CD4-positive, alpha-beta memory T cell (primary cell): ENCODE results near the gene SUCO. TPM values are rescaled to one million over a fixed set of nuclear protein-coding genes. Genes with fewer than 3 reads are reported as not detected.
A peak's percentile ranks its signal among the peaks of the same experiment; 100 is the strongest.

Source experiments
- CTCF ChIA-PET: fragments of 350-600 bp; sonication (Branson Sonifier 250); formaldehyde crosslinking; loops from one replicate; lab custom pipeline; 2021; ENCODE audit warnings: inconsistent platforms; ENCODE audit not compliant: partially characterized antibody; lab: Charles Lee
- POLR2A ChIA-PET: fragments of 350-600 bp; sonication (Branson Sonifier 250); formaldehyde crosslinking; loops from one replicate; lab custom pipeline; 2021; ENCODE audit not compliant: partially characterized antibody; lab: Charles Lee
- DNase-seq, 5 donors: peaks; one replicate each; pipeline versions ENCODE4 v3.0.0 to v3.0.0-alpha.2; 2020 to 2022; ENCODE audit warnings: mixed read lengths in 1 of 5
- H3K27ac ChIP-seq: one replicate; pipeline ENCODE4 v1.7.0; 2013; ENCODE audit warnings: low read depth, low read length
- H3K27me3 ChIP-seq: 2 replicates; pipeline ENCODE4 v1.7.0; 2013; ENCODE audit warnings: mild to moderate bottlenecking, low read length, moderate library complexity; ENCODE audit not compliant: insufficient read depth
- H3K36me3 ChIP-seq: 2 replicates; pipeline ENCODE4 v1.7.0; 2013; ENCODE audit warnings: mild to moderate bottlenecking, low read length, moderate library complexity; ENCODE audit not compliant: insufficient read depth
- H3K4me1 ChIP-seq: 2 replicates; pipeline ENCODE4 v1.7.0; 2013; ENCODE audit warnings: mild to moderate bottlenecking, low read length, moderate library complexity; ENCODE audit not compliant: insufficient read depth
- H3K4me3 ChIP-seq, 2 donors: one replicate each; pipeline ENCODE4 v1.7.0; 2013; ENCODE audit warnings: low read length in 2 of 2, mild to moderate bottlenecking in 1 of 2
- H3K9me3 ChIP-seq, 2 donors: one replicate each; pipeline ENCODE4 v1.7.0; 2013; ENCODE audit warnings: low read length in 2 of 2, control low read depth in 1 of 2; ENCODE audit not compliant: control insufficient read depth in 1 of 2
- H3K27ac Mint-ChIP-seq, 7 donors: one replicate each; pipeline ENCODE4 v1.8.0; 2020 to 2021; ENCODE audit warnings: mixed read lengths in 7 of 7, mild to moderate bottlenecking in 6 of 7, inconsistent platforms in 3 of 7, moderate library complexity in 3 of 7
- H3K27me3 Mint-ChIP-seq, 2 donors: one replicate each; pipeline ENCODE4 v1.8.0; 2020 to 2021; ENCODE audit warnings: mixed read lengths in 2 of 2
- H3K36me3 Mint-ChIP-seq, 2 donors: one replicate each; pipeline ENCODE4 v1.8.0; 2020 to 2021; ENCODE audit warnings: mixed read lengths in 2 of 2, inconsistent platforms in 1 of 2, mild to moderate bottlenecking in 1 of 2
- H3K4me1 Mint-ChIP-seq, 4 donors: one replicate each; pipeline ENCODE4 v1.8.0; 2020 to 2021; ENCODE audit warnings: mixed read lengths in 4 of 4, mild to moderate bottlenecking in 1 of 4
- H3K4me3 Mint-ChIP-seq, 8 donors: one replicate each; pipeline ENCODE4 v1.8.0; 2020 to 2021; ENCODE audit warnings: mixed read lengths in 8 of 8, mild to moderate bottlenecking in 7 of 8, moderate library complexity in 6 of 8, inconsistent platforms in 3 of 8
- H3K9me3 Mint-ChIP-seq, 8 donors: one replicate each; pipeline ENCODE4 v1.8.0; 2020 to 2021; ENCODE audit warnings: mixed read lengths in 8 of 8, mild to moderate bottlenecking in 5 of 8, inconsistent platforms in 3 of 8, moderate library complexity in 1 of 8
- intact Hi-C: fragments of 100-400 bp; cut with micrococcal nuclease; formaldehyde crosslinking; loops from one replicate; pipeline ENCODE4 v1.15.1; 2023
- polyA plus RNA-seq, 2 donors: library from polyadenylated mRNA; unstranded; fragments of 300-500 nt; fragmentation: Illumina TruSeq; gene quantifications; one replicate each; pipeline ENCODE4 v1.2.3, GENCODE V29; 2021
- total RNA-seq, 2 experiments: library from RNA; stranded (reverse); gene quantifications; one replicate each; pipeline ENCODE4 v1.2.3, GENCODE V29; 2021

The SUCO gene
- total and polyA plus RNA-seq, 4 experiments from 2014 or later: 12.2 to 74.4 (median 44.1) TPM

GRCh38 chr1:172531412-172532182, 1.4 kb upstream of the SUCO start:
- peak overlapping the region; percentile 97 to 100 (median 100) for H3K27ac Mint-ChIP-seq
- intact Hi-C loops: loop anchor here (1.0 to 10.0 kb wide), 12 partner anchors 107 to 1627 kb away; partner anchors contain the start of genes CENPL, DARS2, DNM3 and KLHL20
- H3K4me1 Mint-ChIP-seq: peaks cover 30 to 52% (median 39%) of the 10 kb centered on the region in 4 donors
- Histone ChIP-seq H3K27ac (peak overlapping the region; percentile 99), H3K9me3 (no peaks in the 10 kb centered on the region), H3K4me3 (peak overlapping the region; percentile 88 to 97), H3K4me1 (peaks cover 38% of the 10 kb centered on the region), H3K27me3 (no peaks in the 10 kb centered on the region), H3K36me3 (no peaks in the 10 kb centered on the region)
- H3K36me3 Mint-ChIP-seq: peaks cover 0 to 14% of the 10 kb centered on the region in 2 donors
- H3K27me3 Mint-ChIP-seq: peaks cover 3% of the 10 kb centered on the region in 2 donors
- CTCF ChIA-PET: interaction anchor here (0.9 to 1.5 kb wide), 6 partner anchors 49 to 788 kb away, joined by 3 to 11 read pairs (median 4); partner anchors contain the start of genes FASLG and PIGC
- H3K4me3 Mint-ChIP-seq: peak overlapping the region; percentile 93 to 100 (median 97)
- H3K9me3 Mint-ChIP-seq: no peaks in the 10 kb centered on the region
- POLR2A ChIA-PET: interaction anchor here (0.6 to 2.0 kb wide), 19 partner anchors 11 to 1491 kb away, joined by 3 to 18 read pairs (median 5); partner anchors contain the start of genes CENPL, DARS2, FASLG and GAS5
- DNase-seq: no peak

- intact Hi-C loops: loop anchor here (1.0 to 10.0 kb wide), 12 partner anchors 107 to 1627 kb away; partner anchors contain the start of genes CENPL, DARS2, DNM3 and KLHL20
- POLR2A ChIA-PET: interaction anchor here (0.6 to 2.0 kb wide), 27 partner anchors 11 to 1490 kb away, joined by 3 to 18 read pairs (median 4); partner anchors contain the start of genes CENPL, DARS2, FASLG and GAS5
- H3K27me3 ChIP-seq: no peaks in the 10 kb centered on the region
- peak overlapping the region; percentile 99 for H3K27ac ChIP-seq
- peak overlapping the region; percentile 93 to 100 (median 97) for H3K4me3 Mint-ChIP-seq
- peak overlapping the region; percentile 88 to 97 for H3K4me3 ChIP-seq
- H3K36me3 Mint-ChIP-seq: peaks cover 0 to 14% of the 10 kb centered on the region in 2 donors
- no peaks in the 10 kb centered on the region for H3K9me3 Mint-ChIP-seq
- H3K4me1 ChIP-seq: peaks cover 43% of the 10 kb centered on the region
- H3K27ac Mint-ChIP-seq: peak overlapping the region; percentile 97 to 100 (median 100)
- peaks cover 0 to 3% of the 10 kb centered on the region in 2 donors for H3K27me3 Mint-ChIP-seq
- peaks cover 33 to 56% (median 42%) of the 10 kb centered on the region in 4 donors for H3K4me1 Mint-ChIP-seq
- DNase-seq: peak; percentile 96 to 98 (median 97)
- CTCF ChIA-PET: interaction anchor here (1.1 to 1.5 kb wide), 6 partner anchors 81 to 789 kb away, joined by 3 to 11 read pairs (median 4); partner anchors contain the start of genes FASLG and PIGC
- H3K9me3 ChIP-seq: no peaks in the 10 kb centered on the region
- H3K36me3 ChIP-seq: no peaks in the 10 kb centered on the region
Measured at GRCh38 chr1:172532183-172532699, 709 bp upstream of the SUCO start.

DNA sequence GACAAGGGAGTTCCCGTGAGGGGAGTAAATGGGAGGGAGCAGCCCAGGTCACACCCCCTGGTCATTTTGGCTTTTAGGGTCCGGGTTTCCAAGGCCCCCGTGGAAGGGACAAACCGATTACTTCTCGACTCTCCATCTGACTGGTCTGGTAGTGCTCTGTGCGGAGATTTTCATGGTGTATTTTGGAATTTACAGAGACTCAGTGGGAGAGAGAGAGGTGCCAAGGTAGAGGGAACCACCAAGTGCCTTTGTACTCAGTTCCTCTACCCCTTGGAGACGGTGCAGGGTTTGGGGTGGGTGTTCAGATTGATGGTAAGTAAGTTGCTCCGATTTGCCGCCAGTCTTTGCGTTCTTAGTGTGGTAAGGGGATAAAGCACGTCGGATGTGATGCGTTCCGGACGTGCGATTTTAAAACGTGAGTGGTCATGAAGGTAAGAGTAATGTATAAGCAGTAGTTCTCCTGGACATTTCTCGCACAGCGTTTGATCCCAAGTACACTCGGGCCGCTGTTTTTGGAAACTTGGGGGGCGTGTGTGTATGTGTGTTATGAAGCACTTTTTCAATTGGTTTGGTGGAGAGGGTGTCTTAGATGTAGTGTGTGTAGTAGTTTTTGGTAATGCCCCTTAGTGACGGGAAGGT, 682 bp downstream of the SUCO start:
- Mint-ChIP-seq H3K36me3 (peaks cover 0 to 16% of the 10 kb centered on the region in 2 donors), H3K9me3 (no peaks in the 10 kb centered on the region), H3K4me3 (peak overlapping the region; percentile 93 to 100 (median 97)), H3K27me3 (peaks cover 0 to 2% of the 10 kb centered on the region in 2 donors), H3K27ac (peak overlapping the region; percentile 94 to 100 (median 100)), H3K4me1 (peaks cover 41 to 67% (median 51%) of the 10 kb centered on the region in 4 donors)
- DNase-seq: peak in 4 of 5 donors; percentile 55 to 69 (median 62)
- peak overlapping the region; percentile 87 to 88 for H3K4me3 ChIP-seq
- ChIA-PET CTCF (interaction anchor here (1.3 to 1.5 kb wide), 3 partner anchors 82 to 790 kb away, joined by 3 to 11 read pairs (median 4); no protein-coding TSS in a partner anchor), POLR2A (interaction anchor here (1.1 to 2.0 kb wide), 8 partner anchors 9 to 1334 kb away, joined by 3 to 18 read pairs (median 5); partner anchors contain the start of genes GAS5, VAMP4 and ZBTB37)
- no peaks in the 10 kb centered on the region for H3K27me3 ChIP-seq
- no peaks in the 10 kb centered on the region for H3K9me3 ChIP-seq
- H3K4me1 ChIP-seq: peaks cover 53% of the 10 kb centered on the region
- intact Hi-C loops: loop anchor here (1.0 to 10.0 kb wide), 10 partner anchors 83 to 1625 kb away; partner anchors contain the start of genes CENPL, DARS2, DNM3 and KLHL20
- peak overlapping the region; percentile 99 for H3K27ac ChIP-seq
- no peaks in the 10 kb centered on the region for H3K36me3 ChIP-seq

DNA sequence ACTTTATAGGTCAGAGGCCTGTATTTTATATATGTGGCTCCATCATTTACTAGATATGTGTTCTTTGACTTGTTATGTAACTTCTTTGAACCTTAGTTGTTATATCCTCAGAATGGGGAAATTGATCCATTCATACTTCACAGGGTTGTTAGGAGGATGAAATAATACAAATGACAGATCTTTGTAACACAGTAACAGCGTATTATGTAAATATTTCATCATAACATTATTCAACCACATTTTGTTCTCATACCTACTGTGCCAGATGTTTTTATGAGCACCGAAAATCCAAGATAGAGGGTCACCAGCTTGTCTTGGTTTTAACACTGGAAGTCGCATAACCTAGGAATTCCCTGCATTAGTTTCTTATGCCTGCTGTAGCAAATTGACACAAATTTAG, 3.3 kb downstream of the SUCO start:
- ChIA-PET POLR2A (no interaction called here), CTCF (no interaction called here)
- Histone ChIP-seq H3K36me3 (no peaks in the 10 kb centered on the region), H3K9me3 (no peaks in the 10 kb centered on the region), H3K4me1 (peaks cover 72% of the 10 kb centered on the region), H3K27ac (no peak overlapping the region), H3K4me3 (no peak overlapping the region), H3K27me3 (no peaks in the 10 kb centered on the region)
- no peaks in the 10 kb centered on the region for H3K9me3 Mint-ChIP-seq
- intact Hi-C loops: loop anchor here (10.0 kb wide), 1 partner anchor 1289 kb away; the partner anchor contains the start of genes CENPL and DARS2
- peaks cover 53 to 86% (median 62%) of the 10 kb centered on the region in 4 donors for H3K4me1 Mint-ChIP-seq
- H3K4me3 Mint-ChIP-seq: peak overlapping the region in 4 of 8 donors; percentile 15 to 68 (median 37)
- no peak for DNase-seq
- H3K36me3 Mint-ChIP-seq: peaks cover 0 to 16% of the 10 kb centered on the region in 2 donors
- H3K27ac Mint-ChIP-seq: no peak overlapping the region
- no peaks in the 10 kb centered on the region for H3K27me3 Mint-ChIP-seq

- DNase-seq: no peak
- peak overlapping the region in 2 of 8 donors; percentile 0 to 26 for H3K4me3 Mint-ChIP-seq
- no peaks in the 10 kb centered on the region for H3K27me3 Mint-ChIP-seq
- intact Hi-C loops: loop anchor here (10.0 kb wide), 1 partner anchor 1287 kb away; the partner anchor contains the start of genes CENPL and DARS2
- H3K4me1 Mint-ChIP-seq: peaks cover 54 to 83% (median 61%) of the 10 kb centered on the region in 4 donors
- H3K9me3 Mint-ChIP-seq: no peaks in the 10 kb centered on the region
- H3K4me1 ChIP-seq: peaks cover 75% of the 10 kb centered on the region
- H3K27me3 ChIP-seq: no peaks in the 10 kb centered on the region
- no peak overlapping the region for H3K4me3 ChIP-seq
- peaks cover 0 to 10% of the 10 kb centered on the region in 2 donors for H3K36me3 Mint-ChIP-seq
- H3K27ac Mint-ChIP-seq: no peak overlapping the region
- ChIA-PET POLR2A (interaction anchor here (0.5 kb wide), 1 partner anchor 107 kb away, joined by 3 read pairs; no protein-coding TSS in a partner anchor), CTCF (interaction anchor here (1.4 kb wide), 1 partner anchor 191 kb away, joined by 5 read pairs; no protein-coding TSS in a partner anchor)
- no peaks in the 10 kb centered on the region for H3K36me3 ChIP-seq
- no peaks in the 10 kb centered on the region for H3K9me3 ChIP-seq
- no peak overlapping the region for H3K27ac ChIP-seq
Measured at GRCh38 chr1:172537366-172537765, 4.4 kb downstream of the SUCO start.

DNA sequence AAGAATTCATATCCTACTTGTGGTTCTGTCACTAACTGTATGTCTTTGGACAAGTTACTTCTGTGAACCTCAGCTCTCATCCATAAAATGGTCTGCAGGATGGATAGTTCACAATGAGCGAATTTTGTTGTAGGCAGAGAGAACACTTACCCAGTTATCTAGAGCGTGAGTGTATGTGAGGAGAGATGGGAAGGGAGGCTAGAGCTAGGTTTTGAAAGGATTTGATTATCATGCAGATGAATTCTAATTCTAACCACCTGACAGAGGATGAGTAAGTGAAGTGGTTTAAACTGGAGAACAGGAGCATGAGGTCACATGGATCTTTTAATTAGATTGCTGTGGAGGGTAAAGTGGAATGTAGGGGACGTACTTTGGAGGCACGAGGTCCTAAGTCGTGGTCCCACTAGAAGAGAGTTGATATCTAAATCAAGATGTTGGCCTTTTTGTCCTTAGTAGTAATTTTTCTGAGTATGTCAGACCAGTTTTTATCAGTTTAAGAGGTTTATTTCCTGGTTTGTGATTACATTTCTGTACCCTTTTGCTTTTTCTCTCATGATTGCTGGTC, 5.0 kb downstream of the SUCO start:
- Mint-ChIP-seq H3K27ac (peak overlapping the region in 2 of 7 donors; percentile 3 to 17), H3K9me3 (no peaks in the 10 kb centered on the region), H3K27me3 (no peaks in the 10 kb centered on the region), H3K4me1 (peaks cover 59 to 80% (median 63%) of the 10 kb centered on the region in 4 donors), H3K36me3 (peaks cover 0 to 8% of the 10 kb centered on the region in 2 donors), H3K4me3 (peak overlapping the region in 4 of 8 donors; percentile 0 to 52 (median 14))
- no peaks in the 10 kb centered on the region for H3K27me3 ChIP-seq
- no peak overlapping the region for H3K4me3 ChIP-seq
- H3K36me3 ChIP-seq: no peaks in the 10 kb centered on the region
- H3K9me3 ChIP-seq: no peaks in the 10 kb centered on the region
- intact Hi-C loops: loop anchor here (10.0 kb wide), 1 partner anchor 1287 kb away; the partner anchor contains the start of genes CENPL and DARS2
- ChIA-PET POLR2A (interaction anchor here (0.5 kb wide), 1 partner anchor 106 kb away, joined by 3 read pairs; no protein-coding TSS in a partner anchor), CTCF (interaction anchor here (1.4 kb wide), 1 partner anchor 190 kb away, joined by 5 read pairs; no protein-coding TSS in a partner anchor)
- no peak for DNase-seq
- no peak overlapping the region for H3K27ac ChIP-seq
- H3K4me1 ChIP-seq: peaks cover 80% of the 10 kb centered on the region
